ENCODE measurements around the gene RSRC1.
"Not testable (repeated sequence)": the region's sequence is repeated elsewhere in the genome, so short reads cannot be mapped to it uniquely, and the experiment has no call there.

The RSRC1 gene

DNA sequence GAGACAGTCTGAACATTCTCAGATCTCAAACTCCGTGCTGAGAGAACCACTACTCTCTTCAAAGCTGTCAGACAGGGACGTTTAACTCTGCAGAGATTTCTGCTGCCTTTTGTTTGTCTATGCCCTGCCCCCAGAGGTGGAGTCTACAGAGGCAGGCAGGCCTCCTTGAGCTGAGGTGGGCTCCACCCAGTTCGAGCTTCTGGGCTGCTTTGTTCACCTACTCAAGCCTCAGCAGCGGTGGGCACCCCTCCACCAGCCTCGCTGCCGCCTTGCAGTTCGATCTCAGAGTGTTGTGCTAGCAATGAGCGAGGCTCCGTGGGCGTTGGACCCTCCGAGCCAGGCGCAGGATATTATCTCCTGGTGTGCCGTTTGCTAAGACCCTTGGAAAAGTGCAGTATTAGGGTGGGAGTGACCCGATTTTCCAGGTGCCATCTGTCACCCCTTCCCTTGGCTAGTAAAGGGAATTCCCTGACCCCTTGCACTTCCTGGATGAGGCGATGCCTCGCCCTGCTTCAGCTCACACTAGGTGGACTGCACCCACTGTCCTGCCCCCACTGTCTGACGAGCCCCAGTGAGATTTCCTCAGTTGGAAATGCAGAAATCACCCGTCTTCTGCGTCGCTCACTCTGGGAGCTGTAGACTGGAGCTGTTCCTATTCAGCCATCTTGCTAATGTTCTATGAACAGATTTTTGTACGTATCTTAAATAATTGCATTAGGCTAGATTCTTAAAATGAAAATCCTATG, 220.0 kb downstream of the RSRC1 start:
- not testable (repeated sequence) for DNase-seq (ENCODE audit: low read depth)

GRCh38 chr3:158330870-158331269, 221.0 kb downstream of the RSRC1 start:
- no peak for DNase-seq (ENCODE audit: low read depth)

DNA sequence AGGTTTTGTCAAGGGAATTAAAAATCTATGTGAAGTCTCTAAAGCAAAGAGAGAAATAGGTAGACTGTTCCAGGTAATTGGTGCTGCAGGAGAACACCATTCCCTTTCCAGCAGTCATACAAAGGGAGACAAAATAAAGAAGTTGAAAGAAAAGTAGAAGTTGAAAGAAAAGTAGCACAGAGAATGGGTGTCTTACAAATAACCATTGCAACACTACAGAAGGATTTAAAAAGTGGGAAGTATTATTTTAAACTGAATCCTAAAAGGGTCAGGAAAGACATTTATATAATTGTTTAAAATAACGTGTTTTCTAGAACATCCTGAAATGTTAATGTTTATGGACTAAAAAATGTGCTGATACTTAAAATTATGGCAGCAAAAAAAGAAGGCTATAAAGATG, 223.8 kb downstream of the RSRC1 start:
- DNase-seq (ENCODE audit: low read depth): no peak

GRCh38 chr3:158337110-158337509, 227.2 kb downstream of the RSRC1 start:
- no peak for DNase-seq (ENCODE audit: low read depth)

- no peak for DNase-seq (ENCODE audit: low read depth)
Measured at GRCh38 chr3:158339638-158340037, 229.7 kb downstream of the RSRC1 start.

DNA sequence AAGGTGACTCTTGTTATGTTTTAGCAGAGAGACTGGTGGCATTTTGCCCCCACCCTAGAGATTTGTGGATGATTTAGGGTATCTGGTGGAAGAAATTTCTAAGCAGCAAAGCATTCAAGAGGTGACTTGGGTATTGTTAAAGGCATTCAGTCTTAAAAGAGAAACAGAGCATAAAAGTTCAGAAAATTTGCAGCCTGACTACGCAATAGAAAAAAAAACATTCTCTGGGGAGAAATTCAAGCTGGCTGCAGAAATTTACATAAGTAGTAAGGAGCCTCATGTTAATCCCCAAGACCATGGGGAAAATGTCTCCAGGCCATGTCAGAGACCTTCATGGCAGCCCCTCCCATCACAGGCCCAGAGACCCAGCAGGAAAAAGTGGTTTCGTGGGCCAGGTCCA, 231.1 kb downstream of the RSRC1 start:
- DNase-seq (ENCODE audit: low read depth): not testable (repeated sequence)

DNA sequence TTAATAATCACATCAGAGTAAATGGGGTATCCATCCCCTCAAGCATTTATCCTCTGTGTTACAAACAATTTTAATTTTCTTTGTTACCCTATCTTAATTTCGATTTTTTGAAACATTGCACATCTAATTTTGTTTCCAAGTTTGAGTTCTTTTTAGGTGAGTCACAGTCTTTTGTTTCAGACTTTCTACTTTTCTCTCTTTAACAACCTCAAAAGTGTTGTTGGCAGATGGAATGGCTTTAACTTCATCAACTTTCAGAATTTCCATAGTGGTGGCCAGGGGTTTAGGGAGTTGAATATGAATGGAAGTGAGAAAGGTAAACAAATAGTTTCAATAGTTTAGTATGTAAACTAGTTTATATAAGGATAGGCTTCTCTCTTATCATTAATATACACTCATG, 238.1 kb downstream of the RSRC1 start:
- DNase-seq (ENCODE audit: low read depth): no peak

DNA sequence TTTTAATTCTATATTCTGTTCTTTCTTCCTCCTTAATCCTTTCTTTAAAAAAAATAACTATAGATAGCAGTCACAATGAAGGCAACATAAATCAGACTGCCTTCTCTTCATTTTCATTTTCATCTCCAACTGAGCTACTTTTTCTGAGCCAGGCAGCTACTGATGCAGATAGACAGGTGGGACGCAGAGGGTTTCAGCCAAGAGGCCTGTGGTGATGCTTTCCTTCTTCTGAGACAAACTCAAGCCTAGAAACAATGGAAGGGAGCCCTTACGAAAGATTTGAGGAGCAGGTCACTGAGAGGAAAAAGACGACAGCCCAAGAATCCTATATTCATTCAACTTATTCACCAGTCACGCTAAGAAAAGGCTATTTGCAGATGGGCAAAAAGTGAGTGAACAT, 241.1 kb downstream of the RSRC1 start:
- no peak for DNase-seq (ENCODE audit: low read depth)

DNA sequence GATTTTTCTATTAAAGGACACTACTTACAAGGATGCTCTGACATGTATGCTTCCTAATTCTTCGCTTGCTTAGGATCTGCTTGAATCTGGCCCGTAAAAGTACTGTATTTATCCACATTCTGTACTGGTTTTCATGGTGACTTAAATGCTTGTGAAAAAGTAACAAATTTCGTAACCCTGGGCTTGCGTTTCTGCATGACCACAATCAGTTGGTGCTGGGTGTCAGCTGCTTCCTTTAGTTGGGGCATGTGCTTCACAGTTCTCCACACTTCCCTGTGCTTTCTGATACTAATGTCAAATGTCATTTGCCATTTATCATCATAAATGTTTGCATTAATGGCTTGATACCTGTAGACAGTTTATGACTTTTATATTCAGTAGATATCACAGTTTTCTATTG, 242.7 kb downstream of the RSRC1 start:
- DNase-seq (ENCODE audit: low read depth): no peak

DNA sequence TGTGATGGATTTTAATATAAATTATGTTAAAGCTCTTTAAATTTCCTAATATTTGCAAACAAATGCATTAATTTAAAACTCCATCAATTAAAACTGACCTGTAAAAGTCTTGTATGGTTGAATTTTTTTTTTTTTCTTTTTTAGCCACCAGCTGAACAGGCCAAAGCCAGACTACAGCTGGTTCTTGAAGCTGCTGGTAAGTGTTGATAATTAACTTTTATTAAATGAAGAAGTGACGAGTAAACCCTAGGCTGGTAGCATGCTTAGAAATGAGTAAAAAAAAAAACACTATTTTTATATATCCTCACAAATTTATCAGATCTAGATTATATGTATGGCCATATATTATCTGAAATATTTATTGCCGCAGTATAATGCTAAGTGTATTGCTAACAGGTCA, 244.8 kb downstream of the RSRC1 start:
- no peak for DNase-seq (ENCODE audit: low read depth)

DNA sequence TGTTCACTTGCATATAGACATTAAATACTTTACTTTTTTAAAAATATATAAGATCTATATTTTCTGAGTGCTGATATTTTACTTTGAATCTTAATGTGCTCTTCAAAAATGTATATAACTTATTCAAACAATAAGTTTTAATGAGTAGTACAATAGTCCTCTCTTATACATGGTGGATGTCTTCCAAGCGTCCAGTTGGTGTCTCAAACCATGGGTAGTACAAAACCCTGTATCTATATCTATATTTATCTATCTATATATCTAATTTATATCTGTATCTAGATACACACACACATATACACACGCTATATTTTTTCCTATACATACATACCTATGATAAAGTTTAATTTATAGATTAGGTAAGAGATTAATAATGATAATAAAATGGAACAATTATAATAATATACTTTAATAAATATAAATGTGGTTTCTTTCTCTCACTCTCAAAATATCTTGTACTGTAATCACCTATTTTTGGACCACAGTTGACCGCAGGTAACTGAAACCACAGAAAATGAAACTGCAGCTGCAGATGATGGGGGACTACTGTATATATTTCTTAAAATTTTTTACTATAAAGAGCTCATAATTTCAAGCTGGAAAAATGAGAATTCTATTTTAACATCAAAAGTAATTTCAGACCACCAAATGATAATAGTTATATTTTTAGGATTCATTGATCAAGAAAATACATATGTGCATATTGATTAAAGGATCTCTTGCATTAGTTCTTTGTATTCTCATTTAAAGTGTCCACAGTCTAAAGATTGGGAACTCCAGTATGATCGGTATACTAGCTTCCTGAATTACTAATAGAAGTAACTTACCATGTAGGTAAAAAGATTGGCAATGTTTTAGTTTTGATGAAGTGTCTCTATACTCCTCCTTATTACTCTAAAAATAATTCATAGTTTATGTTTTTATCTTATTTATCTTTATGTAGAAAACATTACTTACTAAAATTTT, 246.0 kb downstream of the RSRC1 start:
- DNase-seq (ENCODE audit: low read depth): no peak

- DNase-seq (ENCODE audit: low read depth): no peak
Measured at GRCh38 chr3:158359339-158359738, 249.4 kb downstream of the RSRC1 start.

- no peak for DNase-seq (ENCODE audit: low read depth)
Measured at GRCh38 chr3:158360756-158361448, 251.0 kb downstream of the RSRC1 start.

DNA sequence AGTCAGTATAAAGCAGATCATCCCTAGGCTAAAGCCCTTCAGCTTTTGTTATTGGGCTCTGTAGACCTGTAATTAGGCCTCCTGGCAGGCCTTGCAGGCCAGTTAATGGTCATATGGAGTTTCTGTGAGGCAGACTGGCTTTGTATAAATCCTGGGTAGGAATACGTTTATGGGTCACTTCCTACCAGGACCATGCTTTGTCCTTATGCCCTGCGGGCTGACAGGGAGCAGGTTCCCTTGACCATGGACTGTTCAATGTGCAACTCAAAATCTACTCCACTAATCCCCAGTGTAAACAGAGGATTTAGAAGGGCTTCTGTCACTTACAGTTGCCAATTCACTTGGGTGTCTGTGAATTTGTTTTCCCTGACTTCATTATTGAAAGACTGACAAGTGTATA, 258.4 kb downstream of the RSRC1 start:
- DNase-seq (ENCODE audit: low read depth): no peak

DNA sequence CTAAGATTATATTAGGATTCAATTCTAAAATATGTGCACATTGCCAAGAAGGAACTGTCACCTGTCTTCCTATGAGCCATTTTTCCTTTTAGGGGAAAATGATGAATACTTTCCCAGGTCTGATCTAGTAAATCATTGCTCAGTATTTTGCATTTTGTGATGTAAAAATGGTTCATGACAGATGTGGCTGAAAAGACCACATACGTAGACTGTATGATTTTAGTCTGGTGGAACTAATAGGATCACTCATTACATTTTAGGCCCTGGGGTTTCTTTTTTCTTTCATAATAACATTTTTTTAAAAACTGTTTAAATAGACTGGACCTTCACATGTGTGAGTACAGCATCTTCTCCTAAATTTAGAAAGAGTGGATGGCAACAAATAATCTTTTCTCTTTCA, 259.4 kb downstream of the RSRC1 start:
- no peak for DNase-seq (ENCODE audit: low read depth)

GRCh38 chr3:158379517-158379916, 269.6 kb downstream of the RSRC1 start:
- no peak for DNase-seq (ENCODE audit: low read depth)

GRCh38 chr3:158381262-158381868, 271.5 kb downstream of the RSRC1 start:
- no peak for DNase-seq (ENCODE audit: low read depth)

GRCh38 chr3:158382479-158382878, 272.6 kb downstream of the RSRC1 start:
- no peak for DNase-seq (ENCODE audit: low read depth)

GRCh38 chr3:158384019-158384418, 274.1 kb downstream of the RSRC1 start:
- DNase-seq (ENCODE audit: low read depth): no peak

DNA sequence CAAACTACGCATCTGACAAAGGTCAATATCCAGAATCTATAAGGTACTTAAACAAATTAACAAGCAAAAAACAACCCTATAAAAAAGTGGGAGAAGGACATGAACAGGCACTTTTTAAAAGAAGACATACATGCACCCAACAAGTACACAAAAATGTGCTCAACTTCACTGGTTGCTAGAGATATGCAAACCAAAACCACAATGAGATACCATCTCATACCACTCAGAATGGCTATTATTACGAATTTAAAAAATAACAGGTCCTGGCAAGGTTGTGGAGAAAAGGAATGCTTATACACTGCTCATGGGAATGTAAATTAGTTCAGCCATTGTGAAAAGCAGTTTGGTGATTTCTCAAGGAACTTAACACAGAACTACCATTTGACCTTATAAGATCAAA, 285.5 kb downstream of the RSRC1 start:
- DNase-seq (ENCODE audit: low read depth): no peak

GRCh38 chr3:158402590-158402989, 292.7 kb downstream of the RSRC1 start:
- no peak for DNase-seq (ENCODE audit: low read depth)

DNA sequence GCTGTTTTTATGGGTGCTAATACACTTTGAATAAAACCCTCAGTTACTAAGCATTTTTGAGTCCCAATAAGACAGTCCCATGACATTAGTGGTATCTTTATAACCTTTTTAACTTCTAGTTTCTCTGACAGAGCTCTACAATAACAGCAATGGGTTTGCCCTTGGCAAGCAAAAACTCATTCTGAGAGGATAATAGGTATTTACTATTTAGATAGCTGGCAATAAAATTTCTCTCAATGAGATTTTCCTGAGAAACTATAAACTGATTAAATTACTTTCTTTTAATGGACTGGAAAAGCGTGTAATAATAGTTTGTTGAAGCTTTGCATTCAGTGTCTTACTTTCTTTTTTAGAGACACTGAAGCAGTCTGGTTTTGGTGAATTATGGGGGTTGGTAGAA, 293.1 kb downstream of the RSRC1 start:
- no peak for DNase-seq (ENCODE audit: low read depth)
